GM19324 (cell line): ENCODE measurements around the gene SMIM22.

Source experiments
- ATAC-seq: cut with Tn5 transposase; IDR thresholded peaks from one replicate; pipeline ENCODE4 v1.9.1; 2021; ENCODE audit warnings: mild to moderate bottlenecking, moderate library complexity; ENCODE audit not compliant: unreplicated experiment, low FRiP score

SMIM22 gene

GRCh38 chr16:4795181-4795827, at the start of gene SMIM22:
SMIM22 (plus strand) TSS chr16:4795369; CDS start chr16:4795735, 366 bp downstream.
- ATAC-seq, result no peak

GRCh38 chr16:4746215-4746614, 49.0 kb upstream of the SMIM22 start:
- ATAC-seq, result no peak

GRCh38 chr16:4746991-4747574, 48.1 kb upstream of the SMIM22 start:
- ATAC-seq, result no peak

- no peak for ATAC-seq
Measured at GRCh38 chr16:4747906-4748681, 47.1 kb upstream of the SMIM22 start.

- ATAC-seq, result no peak
Measured at GRCh38 chr16:4748682-4749411, 46.3 kb upstream of the SMIM22 start.

GRCh38 chr16:4749700-4750257, 45.4 kb upstream of the SMIM22 start:
- no peak for ATAC-seq

GRCh38 chr16:4750896-4751295, 44.3 kb upstream of the SMIM22 start:
- ATAC-seq, result no peak

GRCh38 chr16:4752351-4753100, 42.6 kb upstream of the SMIM22 start:
- no peak for ATAC-seq

GRCh38 chr16:4753227-4753626, 41.9 kb upstream of the SMIM22 start:
- no peak for ATAC-seq

- ATAC-seq, result no peak
Measured at GRCh38 chr16:4754865-4755264, 40.3 kb upstream of the SMIM22 start.

GRCh38 chr16:4755687-4756086, 39.5 kb upstream of the SMIM22 start:
- ATAC-seq, result no peak

- no peak for ATAC-seq
Measured at GRCh38 chr16:4760221-4760910, 34.8 kb upstream of the SMIM22 start.

GRCh38 chr16:4762205-4762604, 33.0 kb upstream of the SMIM22 start:
- no peak for ATAC-seq

- no peak for ATAC-seq
Measured at GRCh38 chr16:4763791-4764190, 31.4 kb upstream of the SMIM22 start.

GRCh38 chr16:4765511-4766474, 29.4 kb upstream of the SMIM22 start:
- no peak for ATAC-seq

- peak; percentile 85 for ATAC-seq
Measured at GRCh38 chr16:4766875-4767628, 28.1 kb upstream of the SMIM22 start, which contains the start of gene ZNF500. ZNF500 (minus strand) TSS chr16:4767162; CDS start chr16:4765978, 1,184 bp downstream.

GRCh38 chr16:4767872-4768548, 27.2 kb upstream of the SMIM22 start:
- no peak for ATAC-seq
